Bone marrow (tissue), 2 donors: Measurements from ENCODE around the gene IRS2.

Experiments
- DNase-seq, 2 donors: peaks; one replicate each; lab custom pipeline; 2025; lab: John Stamatoyannopoulos, UW

IRS2 gene

DNA sequence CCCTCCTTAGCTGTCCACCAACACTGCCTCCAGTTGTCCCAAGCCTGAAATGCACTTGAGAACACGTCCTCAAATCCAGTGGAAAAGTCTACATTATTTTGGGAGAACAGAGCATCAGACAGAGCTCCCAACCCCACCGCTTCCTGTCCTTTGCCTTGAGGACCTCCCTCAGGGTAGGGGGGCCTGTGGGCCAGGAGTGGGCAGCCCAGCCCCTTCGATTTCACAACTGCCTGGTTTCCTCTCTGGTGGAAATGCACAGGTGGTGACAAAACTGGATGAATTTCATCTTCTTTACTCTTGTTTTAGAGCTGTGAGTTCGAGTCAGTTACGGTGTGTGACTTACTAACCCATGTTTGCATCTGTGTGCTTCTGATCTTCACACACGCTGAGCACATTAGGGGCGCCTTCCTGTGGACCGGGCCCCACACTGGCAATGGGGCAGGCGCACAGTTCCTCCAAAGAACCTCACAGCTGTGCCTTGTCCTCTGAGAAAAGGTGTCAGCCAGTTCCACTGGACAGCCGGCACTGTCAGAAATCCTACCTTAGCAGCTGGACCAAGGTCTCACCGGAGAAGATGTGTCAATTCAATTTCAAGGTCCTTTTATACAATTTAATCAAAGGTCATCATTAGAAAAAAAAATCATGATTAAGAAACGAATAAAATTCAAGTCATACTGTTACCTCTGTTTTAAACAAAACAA is 80.2 kb downstream of the IRS2 start:
- no peak for DNase-seq

DNA sequence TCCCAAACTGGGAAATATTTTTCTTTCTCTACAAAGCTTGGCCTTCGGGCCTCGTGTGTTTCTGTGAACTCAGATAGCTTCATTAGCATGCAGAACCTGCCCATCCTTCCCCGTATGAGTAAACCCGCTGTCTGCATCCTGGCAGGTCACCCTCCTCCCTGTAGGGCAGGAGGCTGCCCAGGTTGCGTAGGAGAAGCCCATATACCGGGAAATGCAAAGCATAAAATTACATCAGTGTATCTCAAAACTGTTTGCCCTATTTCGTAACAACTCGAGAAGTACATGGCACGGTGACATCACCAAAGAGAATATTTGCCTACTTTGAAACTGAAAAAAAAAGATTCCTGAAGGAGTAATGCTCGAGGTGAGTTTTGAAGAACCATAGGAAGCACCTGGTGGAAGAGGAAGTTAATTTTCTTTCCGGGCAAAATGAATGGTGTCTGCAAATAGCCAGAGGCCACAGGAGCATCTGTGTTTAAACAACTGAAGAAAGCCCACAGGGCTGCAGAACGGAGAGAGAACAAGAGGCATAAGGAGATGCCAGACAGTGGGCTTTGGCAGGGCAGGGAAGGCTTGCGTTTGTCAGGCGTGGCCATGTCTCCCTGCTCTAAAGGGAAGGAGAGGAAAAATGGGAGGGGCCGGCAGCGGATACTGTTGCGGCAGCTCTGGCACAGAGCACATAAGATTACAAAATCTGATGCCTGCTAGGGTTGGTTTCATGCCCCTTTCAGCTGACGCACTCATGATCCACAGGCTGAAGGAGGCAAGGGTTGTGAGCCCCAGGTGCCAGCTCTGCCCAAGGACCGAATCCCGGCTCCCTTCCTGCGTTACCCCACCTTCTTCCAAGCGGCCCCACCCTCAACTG is 81.4 kb downstream of the IRS2 start:
- peak; percentile 34 to 77 for DNase-seq

DNA sequence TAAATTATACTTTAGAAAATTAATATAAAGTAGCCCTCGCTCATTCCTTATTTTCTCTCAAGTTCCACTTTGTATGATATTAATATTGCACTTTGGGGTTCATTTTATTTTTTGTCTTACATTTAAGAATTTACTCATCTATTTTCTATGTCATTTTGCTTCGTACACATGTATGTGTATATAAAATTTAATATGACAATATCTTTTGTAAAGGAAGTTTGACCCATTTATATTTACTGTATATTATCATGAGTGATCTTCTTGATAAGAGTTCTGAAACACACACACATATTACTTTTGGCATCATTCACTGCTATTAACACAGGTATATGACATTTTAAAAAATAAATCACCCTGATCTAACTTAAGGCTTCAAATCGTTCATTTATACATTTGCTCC is 83.1 kb downstream of the IRS2 start:
- no peak for DNase-seq
